Dermis blood vessel endothelial cell (primary cell): ENCODE data around the gene TADA2A. TPM values are rescaled to one million over a fixed set of nuclear protein-coding genes. Genes with fewer than 3 reads are reported as not detected.

Source experiments
- DNase-seq: peaks from one replicate; pipeline ENCODE4 v3.0.0; 2010
- total RNA-seq: library from RNA; depleted of rRNA; stranded (reverse); fragments of >200 nt; gene quantifications from 2 replicates; pipeline ENCODE4 v1.2.3, GENCODE V29; 2014

Gene TADA2A
- total RNA-seq, 1 donor from 2014 or later: 22.3 TPM

- no peak for DNase-seq
Observed at GRCh38 chr17:37463039-37463438, 56.4 kb downstream of the TADA2A start.

GRCh38 chr17:37465069-37465616 is 58.5 kb downstream of the TADA2A start:
- DNase-seq: peak; percentile 91

GRCh38 chr17:37466471-37466870 is 59.8 kb downstream of the TADA2A start:
- no peak for DNase-seq

DNA sequence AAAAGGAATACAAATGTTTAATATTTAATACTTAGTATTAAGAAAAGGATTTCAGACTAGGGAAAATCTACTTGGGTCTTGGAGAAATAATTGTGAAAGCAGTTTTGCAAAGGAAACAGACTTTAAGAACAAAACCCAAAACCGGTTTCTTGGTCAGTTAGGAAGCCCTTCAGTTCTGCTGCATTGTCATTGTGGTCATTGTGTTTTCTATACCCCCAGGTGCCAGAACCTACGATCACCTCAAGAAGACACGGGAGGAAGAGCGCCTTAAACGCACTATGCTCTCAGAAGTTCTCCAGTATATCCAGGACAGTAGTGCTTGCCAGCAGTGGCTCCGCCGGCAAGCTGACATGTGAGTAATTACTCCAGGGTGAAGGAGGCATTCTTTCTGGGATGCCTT is 63.5 kb downstream of the TADA2A start:
- DNase-seq: no peak

DNA sequence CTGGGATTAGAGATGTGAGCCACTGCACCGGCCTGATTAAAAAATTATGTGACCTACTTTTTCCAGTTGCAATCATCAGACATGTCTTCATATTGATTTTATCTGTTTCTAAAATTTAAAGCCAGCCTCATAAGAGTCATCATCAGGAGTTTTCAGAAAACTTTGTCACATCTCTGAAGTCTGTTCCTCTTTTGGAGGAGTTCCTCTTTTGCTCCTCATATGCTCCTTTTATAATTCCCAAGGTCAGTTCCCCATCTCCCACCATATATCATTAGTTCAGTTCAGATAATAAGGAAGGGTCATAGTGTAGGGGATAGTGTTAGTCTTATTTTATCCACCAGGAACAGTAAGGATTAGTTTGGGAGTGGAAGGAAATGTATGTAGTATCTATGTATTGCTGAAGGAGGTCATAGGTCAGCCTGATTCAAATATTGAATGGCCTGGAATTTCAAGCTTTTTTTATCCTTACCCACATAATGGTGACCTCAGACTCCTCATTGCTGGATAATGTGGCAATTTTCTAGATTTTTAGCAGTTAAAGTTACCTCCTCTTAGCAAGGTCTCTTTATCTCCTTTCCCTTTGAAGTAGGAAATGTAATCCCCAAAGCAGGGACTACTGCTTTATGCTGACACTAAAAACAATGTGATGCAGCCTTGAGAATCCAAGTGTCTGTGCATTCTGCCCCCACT is 69.2 kb downstream of the TADA2A start:
- peak; percentile 13 for DNase-seq

- DNase-seq: peak; percentile 91
Observed at GRCh38 chr17:37476431-37477120, 69.9 kb downstream of the TADA2A start.

GRCh38 chr17:37478187-37478586 is 71.5 kb downstream of the TADA2A start:
- no peak for DNase-seq

DNA sequence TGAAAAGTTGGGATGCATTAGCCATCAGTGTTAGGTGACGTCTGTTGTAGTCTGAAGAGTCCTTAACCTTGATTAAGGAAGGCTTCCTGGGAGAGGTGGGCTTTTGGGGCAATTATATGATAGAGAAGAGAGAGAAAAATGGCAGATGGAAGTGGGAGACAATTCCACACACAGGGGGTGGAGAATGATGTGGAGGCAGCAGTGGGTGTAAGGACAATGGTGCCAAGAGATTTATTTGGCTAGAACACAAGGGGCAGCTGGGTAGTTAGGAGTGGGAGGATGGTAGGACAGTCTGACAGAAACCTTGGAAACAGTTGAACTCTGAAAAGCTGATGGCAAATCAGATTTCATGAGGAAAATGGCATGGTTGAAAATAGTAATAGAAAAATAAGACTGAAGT is 72.3 kb downstream of the TADA2A start:
- DNase-seq: no peak

DNA sequence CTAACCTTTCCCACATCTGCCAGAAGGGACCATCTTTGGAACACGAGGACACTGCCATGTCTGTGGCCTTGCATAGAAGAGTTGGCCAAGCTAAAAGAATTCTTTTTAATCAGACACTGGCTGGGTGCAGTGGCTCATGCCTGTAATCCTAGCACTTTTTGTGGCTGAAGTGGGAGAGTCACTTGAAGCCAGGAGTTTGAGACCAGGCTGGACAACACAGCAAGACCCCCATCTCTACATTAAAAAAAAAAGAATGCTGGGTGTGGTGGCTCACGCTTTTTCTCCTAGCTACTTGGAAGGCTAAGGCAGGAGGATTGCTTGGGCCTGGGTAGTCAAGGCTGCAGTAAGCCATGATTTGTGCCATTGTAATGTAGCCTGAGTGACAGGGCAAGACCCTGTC is 73.7 kb downstream of the TADA2A start:
- DNase-seq: no peak

DNA sequence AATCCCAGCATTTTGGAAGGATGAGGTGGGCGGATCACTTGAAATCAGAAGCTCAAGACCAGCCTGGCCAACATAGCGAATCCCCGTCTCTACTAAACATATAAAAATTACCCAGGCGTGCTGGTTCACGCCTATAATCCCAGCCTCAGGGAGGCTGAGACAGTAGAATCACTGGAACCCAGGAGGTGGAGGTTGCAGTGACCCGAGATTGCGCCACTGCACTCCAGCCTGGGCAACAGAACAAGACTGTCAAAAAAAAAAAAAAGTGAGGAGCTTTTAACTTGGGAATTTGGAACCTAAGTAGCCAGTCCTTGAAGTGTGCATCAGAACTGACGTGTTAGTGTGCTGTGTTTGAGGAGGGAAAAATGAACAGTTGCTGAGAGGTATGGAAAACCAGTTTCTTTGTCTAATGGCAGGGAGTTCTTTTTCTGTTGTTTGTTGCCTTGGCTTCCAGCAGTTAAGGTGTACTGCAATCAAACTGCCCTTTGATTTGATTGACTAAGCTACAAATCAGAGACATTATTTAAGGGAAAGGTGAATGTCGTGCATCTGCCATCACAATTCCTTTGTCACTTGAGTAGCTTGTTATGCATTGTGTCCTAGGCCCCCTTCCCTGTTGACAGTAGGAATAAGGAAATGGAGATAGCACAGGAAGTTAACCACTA is 74.4 kb downstream of the TADA2A start:
- DNase-seq: no peak

DNA sequence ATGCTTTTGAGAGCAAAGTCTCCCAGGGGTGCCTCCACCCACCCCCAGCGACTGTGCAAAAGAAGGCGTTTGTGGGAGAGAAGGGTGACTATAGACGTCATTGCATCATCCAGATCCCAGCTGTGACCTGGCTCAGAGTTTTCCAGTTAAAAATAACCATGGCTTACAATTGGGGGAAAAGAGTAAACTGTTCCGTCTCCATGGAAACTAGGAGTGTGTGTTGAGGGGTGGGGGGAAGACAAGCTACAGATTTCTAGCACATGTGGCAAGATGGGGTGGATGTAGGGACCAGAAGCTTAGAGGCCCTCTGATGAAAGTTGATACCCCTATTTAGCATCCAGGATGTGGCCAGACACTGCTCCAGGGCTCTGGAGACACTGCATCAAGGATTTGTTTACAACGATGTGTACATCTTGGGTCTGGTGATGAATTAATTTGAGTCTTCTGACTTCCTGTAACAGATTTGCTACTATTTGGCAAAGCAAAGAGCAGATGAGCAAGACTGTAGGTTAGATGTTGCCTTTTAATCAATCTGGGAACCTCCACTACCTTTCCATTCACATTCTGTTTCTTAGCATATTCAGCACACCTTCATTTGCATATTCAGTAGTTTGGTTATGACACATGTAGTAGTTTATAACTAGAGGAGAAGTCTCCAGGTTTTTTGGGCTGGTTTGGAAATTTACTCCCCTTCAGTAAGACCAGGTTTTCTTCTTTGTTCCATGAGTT is 76.8 kb downstream of the TADA2A start:
- peak; percentile 35 for DNase-seq

DNA sequence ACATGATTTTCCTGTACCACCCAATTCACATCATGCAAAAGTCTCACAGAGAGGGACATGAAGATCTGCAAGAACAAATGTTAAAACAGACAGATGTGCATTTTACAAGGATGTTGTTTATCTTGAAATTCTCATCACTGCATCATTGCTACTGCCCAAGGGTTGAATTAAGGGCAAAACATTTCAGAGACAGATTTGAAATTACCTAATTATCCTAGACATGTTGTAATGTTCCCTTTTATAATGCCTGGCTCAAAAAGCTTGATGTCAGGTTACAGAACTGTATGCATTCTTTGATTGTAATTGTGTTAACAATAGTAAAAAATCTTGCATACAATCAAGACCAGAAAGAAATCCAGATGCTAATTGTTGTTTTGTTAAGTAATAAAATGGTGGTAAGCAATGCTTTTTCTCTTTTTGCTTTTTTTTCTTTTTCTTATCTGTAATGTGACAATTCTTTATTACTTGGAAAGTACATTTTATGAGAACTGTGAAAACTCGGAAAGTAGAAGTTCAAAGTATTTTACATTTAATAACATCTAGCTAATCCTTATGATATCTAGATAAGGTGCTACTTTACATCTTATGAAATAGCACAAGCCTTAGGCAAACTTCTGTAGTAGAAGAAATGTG is 79.4 kb downstream of the TADA2A start:
- DNase-seq: no peak

DNA sequence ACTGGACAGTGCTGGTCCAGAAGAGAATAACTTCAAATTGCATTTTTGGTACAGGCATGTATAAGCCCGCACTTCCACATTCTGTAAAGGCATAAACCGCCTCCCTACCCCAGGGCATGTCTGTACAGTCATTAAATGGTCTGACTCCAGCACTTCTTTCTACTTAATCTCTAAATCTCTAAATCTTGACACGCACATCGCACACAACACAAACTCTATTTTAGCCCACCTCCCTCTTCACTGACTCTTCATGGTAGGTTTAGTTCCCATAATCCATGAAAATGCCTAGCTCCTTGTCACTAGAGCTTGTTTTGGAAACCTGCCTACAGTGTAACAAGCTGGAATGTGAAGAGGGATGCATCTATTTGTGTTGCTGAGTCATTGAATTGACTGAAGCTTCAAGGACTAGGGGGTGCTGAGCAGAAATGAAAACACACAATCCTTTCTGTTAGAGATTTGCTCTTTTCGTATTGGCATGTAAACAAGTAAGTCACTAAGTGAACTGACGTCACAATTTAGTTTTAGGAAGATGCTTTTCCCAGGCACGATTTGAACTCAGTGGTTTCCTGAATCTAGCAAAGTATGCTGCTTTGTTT is 81.4 kb downstream of the TADA2A start:
- DNase-seq: peak; percentile 95

DNA sequence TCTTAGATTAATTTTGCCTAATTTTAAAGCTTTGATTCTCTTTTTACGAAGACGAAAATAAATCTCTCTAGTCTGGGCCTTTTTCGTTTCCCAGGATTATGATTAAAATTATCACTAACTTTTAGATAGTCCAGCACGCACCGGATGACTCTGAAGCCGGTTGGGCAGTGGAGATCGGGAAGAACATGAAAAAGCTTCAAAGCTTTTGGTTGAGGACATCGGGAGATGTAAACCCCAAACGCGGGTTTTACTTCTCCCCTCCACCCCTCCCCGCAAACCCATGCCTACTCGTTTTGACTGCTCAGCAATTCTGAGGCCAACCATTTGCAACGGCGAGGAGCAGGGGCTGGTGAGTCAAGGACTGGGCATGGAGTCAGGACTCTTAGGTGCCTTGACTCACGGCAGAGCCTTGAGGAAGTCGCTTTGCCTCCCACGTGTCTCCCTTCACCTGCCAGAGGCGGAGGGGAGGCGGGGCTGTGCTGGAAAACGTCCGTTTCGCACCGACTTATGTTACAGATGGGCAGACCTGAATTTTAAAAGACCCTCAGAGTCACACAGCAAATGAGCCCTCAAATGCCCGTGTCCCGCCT is 82.0 kb downstream of the TADA2A start:
- DNase-seq: peak; percentile 93

DNA sequence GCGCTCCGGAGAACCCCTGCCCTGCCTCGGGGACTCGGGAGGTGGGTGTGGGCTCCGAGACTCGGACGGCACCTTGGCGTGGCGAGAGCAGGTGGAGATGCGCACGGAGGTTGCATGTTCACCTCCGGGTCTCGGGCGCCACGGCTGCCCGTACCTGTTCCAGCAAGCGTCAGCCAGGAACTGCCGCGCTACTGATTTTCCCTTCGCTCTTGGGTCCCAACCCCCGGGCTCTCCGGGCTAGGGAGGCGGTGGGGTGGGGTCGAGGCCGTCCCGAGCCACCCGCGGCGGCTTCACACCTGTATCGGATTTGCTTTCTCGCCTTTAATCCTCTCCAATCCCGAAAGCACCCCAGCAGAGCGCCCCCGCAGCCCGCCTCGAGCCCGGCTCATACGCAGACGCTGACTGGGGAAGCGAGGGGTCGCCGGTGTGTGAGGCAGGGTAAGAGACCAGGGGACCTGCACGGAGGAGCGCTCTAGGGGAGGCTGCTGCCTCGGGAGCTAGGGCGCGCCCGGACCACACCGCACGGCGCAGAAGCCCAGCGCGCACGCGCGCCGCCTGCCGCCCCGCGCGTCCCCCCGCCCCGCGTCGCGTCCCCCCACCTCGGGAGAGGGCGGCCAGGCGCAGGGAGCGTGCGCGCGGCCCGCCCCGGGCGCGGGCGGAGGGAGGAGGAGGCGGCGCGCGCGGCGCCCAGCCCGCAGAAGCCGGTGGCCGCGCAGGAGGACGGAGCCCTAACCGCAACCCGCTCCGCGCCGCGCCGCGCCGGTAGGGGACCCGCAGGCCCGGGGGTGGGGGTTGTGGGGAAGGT is 82.7 kb downstream of the TADA2A start, which contains the start of gene DUSP14:
Gene DUSP14 (plus strand): TSS at position 695 of the 805 bp plus-strand sequence. CDS start 22,382 bp downstream, outside the sequence.
- peak; percentile 88 for DNase-seq

GRCh38 chr17:37490022-37490587 is 83.4 kb downstream of the TADA2A start:
- peak; percentile 69 for DNase-seq

DNA sequence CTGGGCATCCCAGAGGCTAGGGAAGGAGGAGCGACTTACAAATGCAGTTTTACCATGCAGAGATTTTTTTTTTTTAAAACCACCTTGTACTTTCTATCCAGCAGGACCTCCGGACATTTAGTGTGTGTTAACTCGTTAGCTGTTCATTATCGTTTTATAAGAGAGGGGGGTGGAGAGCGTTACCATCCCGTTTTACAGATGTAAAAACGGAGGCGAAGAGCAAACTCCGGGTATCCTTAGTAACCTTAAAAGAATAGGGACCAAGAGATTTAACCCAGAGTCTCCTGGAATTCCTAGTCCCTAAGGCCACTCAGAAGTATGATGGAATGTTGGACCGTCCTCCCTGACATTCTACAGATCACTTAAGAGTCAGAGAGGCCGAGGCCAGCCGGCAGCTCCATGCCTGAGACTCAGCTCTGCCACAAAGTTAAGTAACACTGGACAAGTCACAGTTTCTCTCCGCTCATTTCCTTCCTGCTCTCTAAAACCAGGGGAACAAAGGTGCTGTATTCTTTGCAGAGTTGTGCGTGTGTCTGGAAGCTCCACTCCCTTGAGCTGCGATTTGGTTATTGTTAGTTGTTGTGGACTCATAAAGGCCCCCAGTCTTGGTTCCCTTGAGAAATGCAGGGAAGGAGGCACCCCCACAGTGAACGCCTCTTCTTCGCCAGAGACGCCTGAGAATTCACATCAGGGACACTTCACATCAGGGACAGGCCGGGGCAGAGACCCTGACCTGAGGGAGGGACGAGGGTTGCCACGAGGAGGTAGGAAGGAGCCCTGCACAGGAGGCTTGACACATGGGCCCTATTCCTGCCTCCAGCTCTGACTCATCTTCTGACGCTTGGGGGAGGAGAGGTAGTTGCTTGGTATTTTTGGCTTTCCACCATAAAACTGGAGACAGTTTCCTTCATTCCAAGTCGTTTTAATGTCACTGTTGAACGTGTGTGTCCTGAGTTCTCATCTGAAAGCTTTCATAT is 84.2 kb downstream of the TADA2A start:
- peak; percentile 89 for DNase-seq

DNA sequence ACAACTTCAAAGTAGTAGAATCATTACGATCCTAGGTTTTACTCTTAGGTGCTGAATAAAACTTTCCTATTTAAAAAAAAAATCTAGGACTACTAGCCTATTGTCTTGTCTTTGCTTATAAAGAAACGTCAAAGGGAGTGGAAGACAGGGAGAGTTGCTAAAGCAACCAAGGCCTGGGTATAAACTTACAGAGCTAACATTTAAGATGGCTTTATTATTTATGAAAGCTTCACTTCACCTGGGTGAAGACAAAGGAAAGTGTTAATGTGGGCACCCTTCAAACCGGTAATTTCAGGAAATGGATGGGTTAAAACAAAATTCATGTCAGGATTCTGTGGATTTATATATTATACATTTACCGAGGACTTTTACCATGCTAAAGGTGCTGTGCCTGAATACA is 85.5 kb downstream of the TADA2A start:
- DNase-seq: no peak
